GM18909 (cell line): ENCODE measurements around the gene TLCD3B.
"Not testable (repeated sequence)": the region's sequence is repeated elsewhere in the genome, so short reads cannot be mapped to it uniquely, and the experiment has no call there.

Experiments used
- ATAC-seq: cut with Tn5 transposase; IDR thresholded peaks from one replicate; pipeline ENCODE4 v1.9.1; 2021; ENCODE audit warnings: mild to moderate bottlenecking; ENCODE audit not compliant: unreplicated experiment, poor library complexity

The TLCD3B gene

DNA sequence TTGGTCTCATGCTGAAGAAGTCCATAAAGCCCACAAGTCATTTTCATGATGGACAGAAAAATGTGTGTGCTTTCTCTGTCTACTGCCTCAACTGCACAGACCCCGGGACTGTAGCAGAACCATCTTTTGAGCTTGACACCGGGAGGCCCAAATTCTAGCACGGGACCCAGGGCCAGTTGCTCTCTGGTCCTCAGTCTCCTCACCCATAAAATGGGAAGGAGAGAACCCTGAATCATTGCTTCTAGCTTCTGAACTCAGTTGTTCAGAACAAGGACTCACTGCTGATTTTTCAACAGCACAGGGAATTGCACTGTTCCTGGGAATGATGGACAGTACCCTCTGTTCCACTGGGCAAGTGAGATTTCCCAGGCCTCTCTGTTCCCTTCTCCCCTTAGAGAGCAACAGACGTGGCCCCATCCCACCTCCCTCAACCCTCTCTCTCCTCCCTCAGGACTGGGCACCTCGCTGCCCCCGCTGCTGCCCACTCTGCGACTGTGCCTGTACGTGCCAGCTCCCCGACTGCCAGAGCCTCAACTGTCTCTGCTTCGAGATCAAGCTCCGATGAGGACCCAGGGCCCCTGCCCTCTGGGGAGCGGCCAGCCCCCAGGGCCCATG lies 32.3 kb upstream of the TLCD3B start:
- ATAC-seq, result no peak

DNA sequence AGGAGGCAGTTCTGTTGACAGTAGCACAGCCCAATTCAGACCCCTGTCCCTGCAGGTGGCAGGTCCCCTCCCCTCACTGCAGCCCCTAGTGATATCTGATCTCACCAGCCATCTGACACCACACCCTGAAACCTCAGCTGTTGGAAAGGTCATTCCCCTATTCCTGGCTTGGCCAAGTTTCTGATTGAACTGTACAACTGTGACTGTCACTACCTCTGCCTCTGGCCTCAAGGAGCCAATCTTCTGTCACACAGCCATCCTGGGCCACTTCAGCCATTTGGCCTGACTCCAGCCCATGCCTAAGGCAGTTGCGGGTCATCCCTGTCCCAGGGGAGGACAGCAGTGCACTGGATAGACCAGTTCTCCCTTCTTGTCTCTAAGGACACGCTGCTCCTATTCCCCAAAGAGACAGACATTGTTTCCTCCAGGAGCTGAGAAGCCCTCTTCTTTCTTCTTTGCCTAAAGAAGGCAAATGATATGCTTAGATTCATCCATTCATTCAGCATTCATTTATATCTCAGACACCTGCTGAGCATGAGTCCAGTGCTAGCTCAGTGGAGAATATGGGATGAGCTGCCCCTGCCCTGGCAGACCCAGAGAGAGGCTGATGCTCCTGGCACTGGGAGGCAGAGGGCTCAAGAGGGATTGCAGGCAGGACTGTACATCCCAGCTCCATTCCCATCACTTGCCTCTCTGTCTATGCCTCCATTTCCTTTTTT lies 29.9 kb upstream of the TLCD3B start:
- no peak for ATAC-seq

DNA sequence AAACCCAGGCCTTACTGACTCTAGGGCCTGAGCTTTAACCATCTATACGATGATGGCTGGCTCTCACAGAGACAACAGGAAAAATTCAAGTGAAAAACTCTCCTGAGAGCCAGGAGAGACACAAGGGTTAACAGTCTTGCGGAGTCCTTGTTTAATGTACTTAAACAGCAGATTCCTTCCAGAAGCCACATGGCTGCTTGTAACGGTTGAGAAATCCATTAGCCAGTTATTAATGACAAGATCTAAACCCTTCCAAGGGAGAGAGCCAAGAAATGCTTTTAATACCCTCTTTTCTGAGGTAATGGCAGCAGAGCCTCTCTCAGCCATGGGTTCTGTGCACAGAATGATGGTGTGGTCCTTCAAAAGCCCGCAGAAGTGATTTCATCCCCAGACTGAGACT lies 29.3 kb upstream of the TLCD3B start:
- no peak for ATAC-seq

DNA sequence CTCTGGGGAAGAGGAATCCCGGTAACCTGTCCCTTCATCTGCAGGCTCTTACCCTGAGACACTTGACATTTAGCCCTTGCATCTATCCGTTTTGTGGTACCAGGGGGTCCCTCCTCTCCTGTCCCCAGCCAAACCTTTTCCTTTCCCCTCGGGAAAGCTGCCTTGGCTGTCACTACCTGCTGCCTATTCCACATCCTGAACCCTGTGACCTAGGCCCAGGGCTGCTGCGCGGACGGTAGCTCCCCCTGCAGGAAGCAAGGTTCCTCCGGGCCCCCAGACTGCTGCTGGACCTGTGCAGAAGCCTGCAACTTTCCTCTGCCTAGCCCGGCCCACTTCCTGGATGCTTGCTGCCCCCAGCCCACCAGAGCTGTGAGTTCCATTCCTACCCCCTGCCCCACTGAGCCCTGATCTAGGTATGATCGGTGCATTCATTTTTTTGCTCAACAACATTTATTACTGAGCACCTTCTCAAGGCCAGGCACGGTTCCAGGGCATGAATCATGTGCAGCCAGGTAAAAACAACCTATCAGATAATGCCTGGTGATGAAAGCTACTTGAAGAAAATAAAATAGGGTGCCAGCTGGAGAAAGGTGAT lies 24.0 kb upstream of the TLCD3B start:
- no peak for ATAC-seq

DNA sequence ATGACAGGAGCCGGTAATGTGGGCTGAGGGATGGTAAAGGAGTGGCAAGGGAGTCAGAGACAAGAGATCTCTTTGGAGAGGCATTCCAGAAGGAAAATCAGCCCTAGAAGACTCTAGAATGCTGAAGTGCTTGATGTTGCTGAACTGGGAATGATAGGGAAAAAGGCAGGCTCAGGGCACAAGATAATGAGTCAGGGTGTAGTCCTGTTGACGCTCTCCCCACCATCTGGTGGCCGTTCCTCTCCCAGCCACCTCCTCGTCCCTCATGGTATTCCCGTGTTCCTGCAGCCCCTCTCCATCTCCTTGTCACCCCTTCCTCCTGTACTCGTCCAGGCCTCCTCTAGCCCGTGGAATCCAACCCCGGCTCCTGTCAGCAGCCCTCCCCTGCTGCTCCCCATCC lies 23.4 kb upstream of the TLCD3B start:
- ATAC-seq, result no peak

DNA sequence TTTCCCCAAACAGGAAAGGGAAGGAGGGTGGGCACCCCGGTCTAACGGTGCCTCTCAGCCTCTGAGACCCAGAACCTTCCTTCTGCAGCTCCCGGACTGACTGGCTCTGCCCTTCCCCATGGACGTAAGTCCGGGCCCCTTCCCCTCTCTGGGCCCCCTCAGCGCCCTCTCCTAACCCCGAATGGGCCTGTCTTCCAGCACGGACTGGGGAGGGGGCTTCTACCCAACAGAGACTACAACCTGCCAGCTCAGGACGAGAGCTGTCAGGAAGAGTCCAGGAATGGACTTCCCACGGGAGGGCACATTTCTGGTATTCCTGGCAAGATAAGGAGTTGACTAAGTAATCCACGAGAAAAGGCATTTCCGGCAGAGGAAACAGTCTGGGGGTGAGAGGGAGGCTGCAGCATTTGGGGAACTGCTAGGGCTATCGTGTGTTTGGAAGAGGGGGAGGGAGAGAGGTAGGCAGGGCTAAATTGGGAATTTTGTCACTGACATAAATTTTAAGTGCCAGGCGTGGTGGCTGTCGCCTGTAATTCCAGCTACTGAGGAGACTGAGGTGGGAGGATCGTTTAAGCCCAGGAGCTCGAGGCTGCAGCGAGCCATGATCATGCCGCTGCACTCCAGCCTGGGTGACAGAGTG lies 22.4 kb upstream of the TLCD3B start:
- ATAC-seq, result peak; percentile 6

DNA sequence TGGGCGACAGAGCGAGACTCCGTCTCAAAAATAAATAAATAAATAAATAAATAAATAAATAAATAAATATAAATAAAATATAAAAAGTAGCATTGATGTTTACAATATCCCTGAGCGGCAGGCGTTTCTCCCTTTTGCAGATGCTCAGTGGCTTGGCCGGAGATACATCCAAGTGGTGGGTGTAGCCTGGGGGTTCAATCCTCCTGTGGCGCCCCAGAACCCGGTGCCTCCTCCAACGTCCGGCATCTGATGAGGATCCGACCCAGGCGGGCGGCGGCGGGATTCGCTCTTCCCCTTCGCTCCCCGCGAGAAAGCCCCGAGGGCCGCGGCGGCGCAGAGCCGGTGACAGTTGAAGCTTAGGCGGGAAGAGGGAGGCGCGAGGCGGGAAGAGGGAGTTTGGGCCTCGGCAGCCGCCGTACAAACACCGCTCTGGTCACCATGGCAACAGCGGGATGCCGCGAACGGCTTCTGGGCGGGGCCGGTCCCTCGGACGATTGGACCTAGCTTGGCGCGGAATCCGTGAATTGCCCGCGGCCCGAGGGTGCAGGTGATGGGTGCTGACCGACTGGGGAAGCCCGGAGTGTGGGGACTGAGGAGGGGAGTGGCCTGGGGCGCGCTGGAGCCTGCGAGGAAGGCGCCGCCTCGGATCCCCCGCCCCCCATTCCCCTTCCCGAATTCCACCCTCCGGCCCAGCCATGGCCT lies 21.8 kb upstream of the TLCD3B start:
- peak; percentile 66 for ATAC-seq

DNA sequence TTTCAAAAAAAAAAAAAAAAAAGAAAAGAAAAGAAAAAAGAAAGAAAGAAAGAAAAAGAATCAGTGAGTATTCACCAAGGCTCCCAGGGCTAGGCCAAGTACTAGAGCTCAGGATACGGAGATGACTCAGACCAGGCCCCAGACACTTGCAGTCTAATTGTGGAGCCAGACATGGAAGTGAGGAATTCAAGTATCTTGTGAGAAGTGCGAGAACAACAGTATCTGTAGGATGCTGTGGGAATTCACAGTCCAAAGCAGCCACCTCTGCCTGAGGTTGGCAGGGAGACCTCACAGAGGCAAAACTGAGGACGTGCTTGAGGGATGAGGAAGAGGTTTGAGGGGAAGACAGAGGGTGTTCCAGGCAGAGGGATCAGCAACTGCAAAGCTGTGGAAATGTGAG lies 20.4 kb upstream of the TLCD3B start:
- ATAC-seq, result no peak

DNA sequence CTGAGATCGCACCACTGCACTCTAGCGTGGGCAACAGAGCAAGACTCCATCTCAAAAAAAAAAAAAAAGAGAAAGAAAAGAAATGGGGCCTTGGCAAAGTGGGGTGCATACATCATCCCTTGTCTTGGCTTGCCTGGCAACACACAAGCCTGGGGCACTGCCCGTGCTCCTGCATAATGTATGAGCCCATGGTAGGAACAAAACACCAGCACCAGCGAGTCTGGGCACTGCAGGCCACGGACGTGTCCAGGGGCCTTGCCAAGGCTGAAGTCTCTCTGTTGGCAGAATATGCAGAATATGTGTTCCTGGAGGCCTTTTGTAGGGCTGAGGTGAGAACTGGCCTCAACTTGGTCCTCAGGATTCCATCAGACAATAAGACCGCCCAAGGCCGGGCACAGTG lies 18.8 kb upstream of the TLCD3B start:
- ATAC-seq, result no peak

DNA sequence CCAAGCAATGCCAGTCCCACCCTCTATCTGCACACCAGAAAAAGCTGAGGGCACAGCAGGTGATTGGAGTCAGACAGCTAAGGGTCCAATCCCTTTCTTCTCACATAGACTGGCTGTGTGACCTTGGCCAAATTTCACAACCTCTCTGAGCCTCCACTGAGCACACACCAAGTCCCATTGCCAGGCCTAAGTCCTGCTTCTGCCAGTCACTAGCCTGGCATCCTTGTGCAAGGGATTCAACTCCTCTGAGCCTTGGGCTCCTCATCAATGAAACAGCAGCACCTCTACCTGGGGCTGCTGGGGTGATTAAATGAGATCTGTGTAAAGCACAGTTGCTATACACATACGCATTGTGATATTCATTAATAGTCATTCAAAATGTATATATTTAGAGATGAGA lies 15.5 kb upstream of the TLCD3B start:
- ATAC-seq, result no peak

DNA sequence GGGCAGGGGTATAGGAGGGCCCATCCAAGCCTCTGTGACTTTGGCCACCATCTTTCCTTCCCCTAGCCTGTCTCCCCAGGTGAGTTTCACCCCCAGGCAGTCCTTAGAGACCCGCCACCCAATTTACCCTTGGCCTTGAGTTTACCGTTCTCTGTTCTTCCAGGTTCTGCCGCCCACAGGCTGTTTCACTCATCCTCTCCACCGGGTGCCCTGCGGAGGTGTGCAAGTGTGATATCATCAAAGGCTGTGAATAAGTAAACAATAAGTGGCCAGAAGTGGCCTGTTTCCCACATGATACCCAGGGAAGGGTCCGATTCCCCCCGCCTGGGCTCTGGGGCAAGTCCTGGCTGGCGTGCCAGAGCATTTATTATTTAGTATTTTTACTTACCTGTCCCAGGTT lies 15.1 kb upstream of the TLCD3B start:
- ATAC-seq, result no peak

DNA sequence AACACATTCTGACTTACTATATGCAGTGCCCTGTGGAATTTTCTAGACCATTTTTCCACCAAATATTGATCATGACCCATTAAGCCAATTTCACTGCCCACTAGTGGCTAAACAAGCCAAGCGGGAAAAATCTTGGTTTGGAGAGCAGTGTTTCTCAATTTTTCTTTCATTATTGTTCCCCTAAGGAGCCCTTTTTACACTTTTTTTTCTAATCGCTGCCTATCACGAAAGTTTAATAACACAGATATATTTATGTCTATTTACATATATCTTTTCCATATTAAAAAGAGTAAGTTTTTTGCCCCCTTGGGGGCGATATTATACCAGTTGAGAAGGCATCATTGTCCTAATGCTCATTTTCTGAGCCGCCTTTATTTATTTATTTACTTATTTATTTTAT lies 10.8 kb upstream of the TLCD3B start:
- ATAC-seq, result no peak

DNA sequence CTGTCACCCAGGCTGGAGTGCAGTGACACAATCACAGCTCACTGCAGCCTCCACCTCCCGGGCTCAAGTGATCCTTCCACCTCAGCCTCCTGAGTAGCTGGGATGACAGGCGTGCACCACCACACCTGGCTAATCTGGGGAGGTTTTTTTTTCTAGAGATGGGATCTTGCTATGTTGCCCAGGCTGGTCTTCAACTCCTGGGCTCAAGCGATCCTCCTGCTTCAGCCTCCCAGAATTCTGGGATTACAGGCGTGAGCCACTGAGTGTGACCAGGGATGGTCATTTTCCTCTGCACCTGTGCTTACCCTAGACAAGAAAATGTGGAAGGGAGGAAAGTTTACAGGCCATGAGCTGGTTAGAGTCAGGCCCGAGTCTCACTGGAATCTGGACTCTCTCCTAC lies 9.6 kb upstream of the TLCD3B start:
- ATAC-seq, result not testable (repeated sequence)

DNA sequence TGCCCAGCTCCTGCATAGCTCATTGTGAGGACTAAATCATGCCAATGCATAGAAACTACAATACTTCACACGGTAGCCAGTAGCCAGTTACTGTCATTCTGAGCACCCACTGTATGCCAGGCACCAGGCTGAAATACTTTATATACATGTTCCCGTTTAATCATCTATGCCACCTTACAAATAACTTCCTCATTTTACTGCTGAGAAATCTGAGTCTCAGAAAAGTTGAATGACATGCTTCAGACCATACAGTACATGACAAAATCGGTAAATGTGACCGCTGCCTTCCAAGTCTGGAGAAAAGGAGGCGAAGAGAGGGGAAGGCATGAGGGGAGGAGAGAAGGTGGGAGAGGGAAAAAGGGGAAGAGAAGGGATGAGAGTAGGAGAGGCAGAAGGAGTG lies 9.2 kb upstream of the TLCD3B start:
- no peak for ATAC-seq

DNA sequence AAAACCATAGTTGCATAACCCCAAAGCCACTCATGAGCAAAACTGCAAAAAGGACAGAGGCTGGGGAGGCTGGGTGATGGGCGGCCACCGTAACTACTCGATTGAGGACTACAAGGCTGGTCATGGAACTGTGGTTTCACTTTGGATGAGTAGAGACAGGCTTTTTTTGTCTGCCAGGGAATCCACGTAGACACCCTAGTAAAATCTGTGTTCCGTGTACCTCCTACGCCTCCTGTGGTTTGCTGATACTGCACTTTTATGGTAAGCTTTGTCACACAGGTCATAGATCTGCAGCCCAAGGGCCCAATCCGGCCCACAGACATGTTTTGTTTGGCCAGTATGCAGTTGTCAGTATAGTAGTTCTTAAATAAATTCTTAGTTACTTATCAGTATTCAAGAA lies 2.2 kb upstream of the TLCD3B start:
- ATAC-seq, result no peak

DNA sequence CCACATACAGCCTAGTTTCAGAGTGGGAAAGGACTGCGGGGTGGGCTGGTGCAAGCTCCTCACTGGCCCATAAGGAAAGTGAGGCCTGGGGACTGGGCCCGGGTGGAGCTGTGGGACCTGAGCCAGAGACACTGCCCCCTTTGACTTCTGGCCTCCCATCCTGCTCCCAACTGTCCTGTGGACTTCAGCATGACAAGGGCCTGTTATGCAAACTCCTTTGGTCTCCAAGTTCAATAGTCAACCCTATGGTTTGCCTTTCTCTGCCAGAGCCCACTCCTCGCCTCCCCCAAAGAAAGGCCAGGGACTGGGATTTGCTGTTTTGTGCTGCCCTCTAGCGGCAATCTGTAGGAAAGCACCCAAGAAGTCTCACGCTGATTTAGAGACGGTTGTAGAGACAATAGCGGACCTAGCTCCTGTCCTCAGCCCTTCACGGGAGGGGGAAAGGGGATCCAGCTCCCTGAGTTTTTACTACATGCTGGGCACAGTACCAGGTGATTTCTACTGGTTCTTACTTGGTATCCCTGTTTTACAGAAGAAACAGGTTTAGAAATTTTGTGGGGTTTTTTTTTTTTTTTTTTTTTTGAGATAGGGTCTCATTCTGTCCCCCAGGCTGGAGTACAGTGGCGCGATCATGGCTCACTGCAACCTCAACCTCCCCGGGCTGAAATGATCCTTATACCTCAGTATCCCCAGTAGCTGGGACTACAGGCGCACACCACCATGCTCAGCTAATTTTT lies 1.2 kb upstream of the TLCD3B start:
- no peak for ATAC-seq

DNA sequence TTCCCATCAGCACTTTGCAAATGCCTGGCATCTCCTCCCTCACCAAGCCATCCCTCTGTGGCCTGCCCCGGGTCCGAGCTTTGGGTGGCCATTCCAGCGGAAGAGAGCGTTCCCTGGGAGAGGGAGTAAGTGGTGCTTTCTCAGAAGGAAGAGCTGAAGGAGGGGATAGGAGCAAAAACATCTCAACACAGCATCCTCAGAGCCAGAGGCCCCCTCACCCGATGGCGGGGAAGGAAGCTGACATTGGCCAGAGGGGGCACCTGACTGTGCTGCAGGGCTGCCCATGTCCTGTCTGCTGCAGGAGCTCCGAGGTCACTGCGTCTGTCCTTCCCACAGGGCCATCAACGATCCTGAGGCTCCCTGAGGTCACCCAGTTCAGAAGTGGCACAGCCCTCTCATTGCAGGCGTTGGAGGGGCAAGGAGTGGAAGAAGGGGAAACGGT lies 427 bp upstream of the TLCD3B start:
- ATAC-seq, result no peak

DNA sequence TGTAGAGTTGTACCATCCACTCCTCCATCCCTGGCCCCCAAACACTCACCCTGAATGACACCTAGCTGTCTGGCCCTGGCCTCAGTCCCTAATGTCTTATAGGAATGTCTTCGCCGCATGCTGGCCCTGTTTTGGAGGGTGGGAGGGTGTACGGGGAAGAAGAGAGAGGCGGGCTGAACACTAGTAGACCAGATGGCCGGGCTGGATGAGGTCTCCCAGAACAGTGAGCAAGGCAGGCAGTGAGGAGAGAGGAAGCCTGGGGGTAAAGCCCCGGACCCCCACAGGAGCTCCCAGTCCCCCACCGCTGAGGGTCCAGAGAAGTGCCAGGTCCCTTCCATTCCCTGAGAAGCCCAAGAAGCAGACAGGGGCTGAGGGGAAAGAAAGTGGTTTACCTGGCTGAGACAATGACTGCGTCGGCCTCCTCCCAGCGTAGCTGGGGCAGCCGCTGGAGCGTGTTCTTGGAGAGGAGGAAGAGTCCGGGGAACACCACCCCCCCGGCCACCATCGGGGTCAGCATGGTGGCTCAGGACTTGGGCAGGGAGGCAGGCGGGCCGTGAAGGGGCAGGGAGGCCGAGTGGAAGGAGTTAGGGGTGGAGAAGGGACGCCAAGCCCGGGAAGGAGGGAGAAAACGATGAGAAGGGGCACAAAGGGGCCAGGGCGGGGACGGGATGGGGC lies 923 bp downstream of the TLCD3B start:
- no peak for ATAC-seq

DNA sequence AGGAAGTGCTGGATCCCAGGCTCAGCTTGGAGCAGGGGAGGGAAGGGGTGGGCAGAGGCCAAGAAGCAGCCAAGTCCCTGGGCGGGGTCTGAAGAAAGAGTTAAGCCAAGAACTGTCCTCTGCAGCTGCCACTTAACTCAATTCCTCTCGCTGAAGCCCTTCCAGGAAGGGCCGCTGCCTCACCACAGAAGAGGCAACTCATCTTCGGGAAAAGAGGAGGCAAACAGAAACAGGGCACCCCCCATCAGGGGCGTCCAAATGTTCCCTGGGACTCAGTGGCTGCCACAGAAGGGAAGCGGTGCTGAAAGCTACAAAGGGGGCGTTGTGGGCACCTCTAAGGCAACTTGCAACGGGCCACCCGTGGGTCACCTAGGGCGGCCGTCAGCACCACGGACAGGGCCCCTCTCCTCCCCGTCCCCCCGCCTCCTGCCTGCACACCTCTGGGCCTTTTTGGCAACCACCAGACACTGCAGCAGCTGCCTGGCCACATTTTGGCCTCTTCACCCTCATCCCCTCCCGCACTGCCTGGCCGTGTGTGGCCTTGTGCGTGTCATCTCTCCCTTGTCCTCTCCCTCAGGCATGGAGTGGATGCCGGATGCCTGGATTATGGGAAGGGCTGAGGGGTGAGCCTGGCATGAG lies 2.5 kb downstream of the TLCD3B start:
- ATAC-seq, result no peak
